Central memory CD8-positive, alpha-beta T cell (primary cell): Measurements from ENCODE around the gene FMN1.

Experiments
- ATAC-seq: fragments of 150-1000 bp; cut with Tn5 transposase; replicated peaks from 2 replicates; pipeline ENCODE4 v1.10.0; 2022; ENCODE audit warnings: mild to moderate bottlenecking, moderate FRiP score, moderate number of reproducible peaks; ENCODE audit not compliant: poor library complexity, severe bottlenecking; ENCODE audit errors: extremely low read depth
- DNase-seq, 2 donors: peaks; one replicate each; pipeline ENCODE4 v3.0.0; 2021; ENCODE audit warnings: low spot score in 2 of 2
- H3K27ac Mint-ChIP-seq: one replicate; pipeline ENCODE4 v1.8.0; 2022; ENCODE audit warnings: low read depth, mild to moderate bottlenecking, moderate library complexity, mixed read lengths
- H3K27me3 Mint-ChIP-seq: one replicate; pipeline ENCODE4 v1.8.0; 2022; ENCODE audit warnings: mixed read lengths
- H3K36me3 Mint-ChIP-seq: one replicate; pipeline ENCODE4 v1.8.0; 2022; ENCODE audit warnings: mild to moderate bottlenecking, moderate library complexity, mixed read lengths; ENCODE audit not compliant: insufficient read depth
- H3K4me1 Mint-ChIP-seq: one replicate; pipeline ENCODE4 v1.8.0; 2022; ENCODE audit warnings: mixed read lengths
- H3K4me3 Mint-ChIP-seq: one replicate; pipeline ENCODE4 v1.8.0; 2022; ENCODE audit warnings: mild to moderate bottlenecking, moderate library complexity, mixed read lengths
- H3K9me3 Mint-ChIP-seq: one replicate; pipeline ENCODE4 v1.8.0; 2022; ENCODE audit warnings: mixed read lengths

FMN1 gene

GRCh38 chr15:33125894-33126537 is 68.5 kb downstream of the FMN1 start:
- H3K36me3 Mint-ChIP-seq: no peaks in the 10 kb centered on the region
- DNase-seq (no peak), ATAC-seq (peak; percentile 83)
- H3K4me3 Mint-ChIP-seq: peak overlapping the region; percentile 65
- H3K9me3 Mint-ChIP-seq: no peaks in the 10 kb centered on the region
- peaks cover 24% of the 10 kb centered on the region for H3K4me1 Mint-ChIP-seq
- H3K27me3 Mint-ChIP-seq: no peaks in the 10 kb centered on the region
- H3K27ac Mint-ChIP-seq: peak overlapping the region; percentile 45

GRCh38 chr15:33124811-33125210 is 69.7 kb downstream of the FMN1 start:
- Mint-ChIP-seq H3K9me3 (no peaks in the 10 kb centered on the region), H3K27me3 (no peaks in the 10 kb centered on the region), H3K4me3 (no peak overlapping the region), H3K27ac (no peak overlapping the region), H3K36me3 (no peaks in the 10 kb centered on the region), H3K4me1 (peaks cover 24% of the 10 kb centered on the region)
- ATAC-seq (no peak), DNase-seq (no peak)

GRCh38 chr15:33124279-33124678 is 70.2 kb downstream of the FMN1 start:
- Mint-ChIP-seq H3K27me3 (no peaks in the 10 kb centered on the region), H3K4me1 (peaks cover 24% of the 10 kb centered on the region), H3K27ac (no peak overlapping the region), H3K4me3 (no peak overlapping the region), H3K36me3 (no peaks in the 10 kb centered on the region), H3K9me3 (no peaks in the 10 kb centered on the region)
- no peak for ATAC-seq
- no peak for DNase-seq

- Mint-ChIP-seq H3K27ac (no peak overlapping the region), H3K36me3 (no peaks in the 10 kb centered on the region), H3K4me1 (peaks cover 5% of the 10 kb centered on the region), H3K9me3 (no peaks in the 10 kb centered on the region), H3K4me3 (no peak overlapping the region), H3K27me3 (no peaks in the 10 kb centered on the region)
- DNase-seq (no peak), ATAC-seq (no peak)
Measured at GRCh38 chr15:33119865-33120264, 74.6 kb downstream of the FMN1 start.

GRCh38 chr15:33119273-33119672 is 75.2 kb downstream of the FMN1 start:
- Mint-ChIP-seq H3K9me3 (no peaks in the 10 kb centered on the region), H3K27me3 (no peaks in the 10 kb centered on the region), H3K4me3 (no peak overlapping the region), H3K4me1 (peaks cover 5% of the 10 kb centered on the region), H3K36me3 (no peaks in the 10 kb centered on the region), H3K27ac (no peak overlapping the region)
- no peak for ATAC-seq
- DNase-seq: no peak

GRCh38 chr15:33116198-33116597 is 78.3 kb downstream of the FMN1 start:
- no peaks in the 10 kb centered on the region for H3K27me3 Mint-ChIP-seq
- DNase-seq: no peak
- no peak overlapping the region for H3K27ac Mint-ChIP-seq
- H3K9me3 Mint-ChIP-seq: no peaks in the 10 kb centered on the region
- H3K4me1 Mint-ChIP-seq: peaks cover 4% of the 10 kb centered on the region
- ATAC-seq: no peak
- no peak overlapping the region for H3K4me3 Mint-ChIP-seq
- no peaks in the 10 kb centered on the region for H3K36me3 Mint-ChIP-seq

- H3K4me1 Mint-ChIP-seq: peaks cover 4% of the 10 kb centered on the region
- no peak for ATAC-seq
- H3K36me3 Mint-ChIP-seq: no peaks in the 10 kb centered on the region
- no peak for DNase-seq
- H3K4me3 Mint-ChIP-seq: no peak overlapping the region
- H3K27me3 Mint-ChIP-seq: no peaks in the 10 kb centered on the region
- no peaks in the 10 kb centered on the region for H3K9me3 Mint-ChIP-seq
- H3K27ac Mint-ChIP-seq: no peak overlapping the region
Measured at GRCh38 chr15:33115191-33115861, 79.2 kb downstream of the FMN1 start.

GRCh38 chr15:33114374-33114717 is 80.2 kb downstream of the FMN1 start:
- DNase-seq: no peak

GRCh38 chr15:33113666-33114373 is 80.7 kb downstream of the FMN1 start:
- Mint-ChIP-seq H3K27me3 (no peaks in the 10 kb centered on the region), H3K9me3 (no peaks in the 10 kb centered on the region), H3K4me1 (peaks cover 4% of the 10 kb centered on the region), H3K4me3 (no peak overlapping the region), H3K27ac (no peak overlapping the region), H3K36me3 (no peaks in the 10 kb centered on the region)
- ATAC-seq (no peak), DNase-seq (no peak)

More at GRCh38 chr15:33114374-33114717, 80.2 kb downstream of the FMN1 start:
- Mint-ChIP-seq H3K36me3 (no peaks in the 10 kb centered on the region), H3K27me3 (no peaks in the 10 kb centered on the region), H3K9me3 (no peaks in the 10 kb centered on the region), H3K4me3 (no peak overlapping the region), H3K4me1 (peaks cover 4% of the 10 kb centered on the region), H3K27ac (no peak overlapping the region)
- no peak for ATAC-seq

GRCh38 chr15:33112541-33113105 is 81.9 kb downstream of the FMN1 start:
- DNase-seq (no peak), ATAC-seq (no peak)
- Mint-ChIP-seq H3K9me3 (no peaks in the 10 kb centered on the region), H3K36me3 (no peaks in the 10 kb centered on the region), H3K27ac (no peak overlapping the region), H3K4me3 (no peak overlapping the region), H3K4me1 (peaks cover 4% of the 10 kb centered on the region), H3K27me3 (no peaks in the 10 kb centered on the region)

GRCh38 chr15:33111041-33111451 is 83.5 kb downstream of the FMN1 start:
- H3K27me3 Mint-ChIP-seq: no peaks in the 10 kb centered on the region
- no peak for ATAC-seq
- H3K4me1 Mint-ChIP-seq: peaks cover 4% of the 10 kb centered on the region
- H3K4me3 Mint-ChIP-seq: no peak overlapping the region
- H3K9me3 Mint-ChIP-seq: peaks cover 11% of the 10 kb centered on the region
- no peak for DNase-seq
- H3K36me3 Mint-ChIP-seq: no peaks in the 10 kb centered on the region
- no peak overlapping the region for H3K27ac Mint-ChIP-seq

- H3K27ac Mint-ChIP-seq: no peak overlapping the region
- no peaks in the 10 kb centered on the region for H3K27me3 Mint-ChIP-seq
- peaks cover 7% of the 10 kb centered on the region for H3K4me1 Mint-ChIP-seq
- no peak overlapping the region for H3K4me3 Mint-ChIP-seq
- ATAC-seq (no peak), DNase-seq (no peak)
- H3K9me3 Mint-ChIP-seq: peaks cover 11% of the 10 kb centered on the region
- H3K36me3 Mint-ChIP-seq: peaks cover 2% of the 10 kb centered on the region
Measured at GRCh38 chr15:33109345-33109744, 85.2 kb downstream of the FMN1 start.

GRCh38 chr15:33108518-33108917 is 86.0 kb downstream of the FMN1 start:
- no peaks in the 10 kb centered on the region for H3K27me3 Mint-ChIP-seq
- H3K4me3 Mint-ChIP-seq: no peak overlapping the region
- DNase-seq (no peak), ATAC-seq (no peak)
- peaks cover 3% of the 10 kb centered on the region for H3K36me3 Mint-ChIP-seq
- H3K27ac Mint-ChIP-seq: no peak overlapping the region
- H3K9me3 Mint-ChIP-seq: peaks cover 11% of the 10 kb centered on the region
- H3K4me1 Mint-ChIP-seq: peaks cover 4% of the 10 kb centered on the region
